ENCODE results near the gene OR10Z1.

Gene OR10Z1

GRCh38 chr1:158654086-158654485 is 49.0 kb downstream of the OR10Z1 start:
- TF ChIP-seq CTCF (IDR thresholded peaks at IDR 0.05; ENCODE audit: low read depth, low read length, missing control alignments), result no peak
- no peak overlapping the region for H3K4me3 ChIP-seq (replicated peaks; ENCODE audit: low read depth, low read length)
- DNase-seq (ENCODE audit: extremely low read depth, low read depth), result no peak

GRCh38 chr1:158654571-158654970 is 49.5 kb downstream of the OR10Z1 start:
- no peak overlapping the region for H3K4me3 ChIP-seq (replicated peaks; ENCODE audit: low read depth, low read length)
- TF ChIP-seq CTCF (IDR thresholded peaks at IDR 0.05; ENCODE audit: low read depth, low read length, missing control alignments), result no peak
- no peak for DNase-seq (ENCODE audit: extremely low read depth, low read depth)

All from HFF-Myc (cell line).